Osteocyte (in vitro differentiated cells): ENCODE measurements around the gene PDGFRB. TPM values are rescaled to one million over a fixed set of nuclear protein-coding genes. Genes with fewer than 3 reads are reported as not detected.

Experiments used
- DNase-seq: peaks from one replicate; pipeline ENCODE4 v3.0.0; 2021; ENCODE audit warnings: mixed read lengths; ENCODE audit not compliant: unreplicated experiment; ENCODE audit errors: extremely low spot score
- H3K27ac Mint-ChIP-seq: one replicate; pipeline ENCODE4 v1.8.0; 2021; ENCODE audit warnings: mild to moderate bottlenecking, mixed read lengths; ENCODE audit not compliant: unreplicated experiment
- H3K27me3 Mint-ChIP-seq: one replicate; pipeline ENCODE4 v1.8.0; 2021; ENCODE audit warnings: mixed read lengths; ENCODE audit not compliant: unreplicated experiment
- H3K36me3 Mint-ChIP-seq: one replicate; pipeline ENCODE4 v1.8.0; 2021; ENCODE audit warnings: mixed read lengths; ENCODE audit not compliant: unreplicated experiment
- H3K4me1 Mint-ChIP-seq: one replicate; pipeline ENCODE4 v1.8.0; 2021; ENCODE audit warnings: mixed read lengths; ENCODE audit not compliant: unreplicated experiment
- H3K4me3 Mint-ChIP-seq: one replicate; pipeline ENCODE4 v1.8.0; 2021; ENCODE audit warnings: mild to moderate bottlenecking, moderate library complexity, mixed read lengths; ENCODE audit not compliant: unreplicated experiment
- H3K9me3 Mint-ChIP-seq: one replicate; pipeline ENCODE4 v1.8.0; 2021; ENCODE audit warnings: mixed read lengths; ENCODE audit not compliant: unreplicated experiment
- CTCF ChIP-seq: fragments of 200-600 bp; sonication (generic); IDR thresholded peaks from 2 replicates; pipeline ENCODE4 v1.5.0; 2021; ENCODE audit warnings: antibody characterized with exemption, mild to moderate bottlenecking, moderate library complexity
- total RNA-seq: library from RNA; stranded (reverse); gene quantifications from 2 replicates; pipeline ENCODE4 v1.2.1, GENCODE V29; 2021

The PDGFRB gene
- total RNA-seq, 1 donor from 2014 or later, result 1,093 TPM

GRCh38 chr5:150140830-150141229, 14.8 kb downstream of the PDGFRB start:
- Mint-ChIP-seq H3K9me3 (no peaks in the 10 kb centered on the region), H3K4me1 (peaks cover 99% of the 10 kb centered on the region), H3K36me3 (peaks cover 12% of the 10 kb centered on the region), H3K27me3 (no peaks in the 10 kb centered on the region), H3K27ac (peak overlapping the region; percentile 90), H3K4me3 (peak overlapping the region; percentile 54)
- no peak for DNase-seq
- TF ChIP-seq CTCF, result no peak

GRCh38 chr5:150139334-150139733, 16.3 kb downstream of the PDGFRB start:
- H3K36me3 Mint-ChIP-seq, result peaks cover 26% of the 10 kb centered on the region
- H3K4me1 Mint-ChIP-seq, result peaks cover 99% of the 10 kb centered on the region
- TF ChIP-seq CTCF, result no peak
- DNase-seq, result no peak
- peak overlapping the region; percentile 60 for H3K4me3 Mint-ChIP-seq
- no peaks in the 10 kb centered on the region for H3K27me3 Mint-ChIP-seq
- no peaks in the 10 kb centered on the region for H3K9me3 Mint-ChIP-seq
- peak overlapping the region; percentile 90 for H3K27ac Mint-ChIP-seq

- TF ChIP-seq CTCF, result no peak
- no peaks in the 10 kb centered on the region for H3K9me3 Mint-ChIP-seq
- H3K4me1 Mint-ChIP-seq, result peaks cover 99% of the 10 kb centered on the region
- H3K4me3 Mint-ChIP-seq, result peak overlapping the region; percentile 60
- H3K27me3 Mint-ChIP-seq, result no peaks in the 10 kb centered on the region
- peaks cover 30% of the 10 kb centered on the region for H3K36me3 Mint-ChIP-seq
- peak overlapping the region; percentile 90 for H3K27ac Mint-ChIP-seq
- DNase-seq, result peak; percentile 95
Observed at GRCh38 chr5:150138551-150139265, 16.9 kb downstream of the PDGFRB start.

- H3K27me3 Mint-ChIP-seq, result no peaks in the 10 kb centered on the region
- peak overlapping the region; percentile 60 for H3K4me3 Mint-ChIP-seq
Observed at GRCh38 chr5:150137997-150138396, 17.6 kb downstream of the PDGFRB start.

More at GRCh38 chr5:150137997-150138396, 17.6 kb downstream of the PDGFRB start:
- DNase-seq, result no peak
- no peak for TF ChIP-seq CTCF
- Mint-ChIP-seq H3K36me3 (peaks cover 37% of the 10 kb centered on the region), H3K4me1 (peaks cover 98% of the 10 kb centered on the region), H3K27ac (peak overlapping the region; percentile 90), H3K9me3 (no peaks in the 10 kb centered on the region)
